ENCODE measurements around the gene TUBB2A.
"Not testable (repeated sequence)": the region's sequence is repeated elsewhere in the genome, so short reads cannot be mapped to it uniquely, and the experiment has no call there.

DNA sequence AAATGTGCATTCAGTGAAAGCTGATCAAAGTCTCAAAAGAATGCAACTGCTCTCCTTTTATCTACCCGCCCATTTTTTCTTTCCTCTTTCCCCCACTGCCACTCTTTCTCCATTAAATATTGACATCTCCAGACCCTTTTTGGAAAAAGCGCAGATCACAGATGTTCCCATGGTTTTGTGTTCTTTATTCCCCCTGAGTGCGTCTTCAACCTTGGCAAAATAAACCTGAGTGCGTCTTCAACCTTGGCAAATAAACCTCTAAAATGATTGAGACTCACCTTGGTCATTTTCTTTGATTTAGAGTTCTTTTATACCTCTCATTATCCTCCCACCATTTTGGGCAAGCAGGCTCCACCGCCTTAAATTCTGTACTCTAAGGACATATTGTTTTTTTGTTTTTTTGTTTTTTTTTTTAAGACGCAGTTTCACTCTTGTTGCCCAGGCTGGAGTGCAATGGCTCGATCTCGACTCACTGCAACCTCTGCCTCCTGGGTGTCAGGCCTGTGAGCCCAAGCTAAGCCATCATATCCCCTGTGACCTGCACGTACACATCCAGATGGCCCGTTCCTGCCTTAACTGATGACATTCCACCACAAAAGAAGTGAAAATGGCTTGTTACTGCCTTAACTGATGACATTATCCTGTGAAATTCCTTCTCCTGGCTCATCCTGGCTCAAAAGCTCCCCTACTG is 9.3 kb upstream of the TUBB2A start:
- not testable (repeated sequence) for TF ChIP-seq CTCF (IDR thresholded peaks at IDR 0.05; ENCODE audit: low read depth, low read length); POLR2A (IDR thresholded peaks at IDR 0.05; ENCODE audit: extremely low read depth, insufficient read length)

All from NB4 (cell line).